Measurements from ENCODE around the gene SERPINA9. TPM values are rescaled to one million over a fixed set of nuclear protein-coding genes. Genes with fewer than 3 reads are reported as not detected.

The SERPINA9 gene
- total RNA-seq, 1 donor from 2014 or later = not detected

GRCh38 chr14:94451826-94452225, 24.2 kb downstream of the SERPINA9 start:
- TF ChIP-seq, protein P1, sequence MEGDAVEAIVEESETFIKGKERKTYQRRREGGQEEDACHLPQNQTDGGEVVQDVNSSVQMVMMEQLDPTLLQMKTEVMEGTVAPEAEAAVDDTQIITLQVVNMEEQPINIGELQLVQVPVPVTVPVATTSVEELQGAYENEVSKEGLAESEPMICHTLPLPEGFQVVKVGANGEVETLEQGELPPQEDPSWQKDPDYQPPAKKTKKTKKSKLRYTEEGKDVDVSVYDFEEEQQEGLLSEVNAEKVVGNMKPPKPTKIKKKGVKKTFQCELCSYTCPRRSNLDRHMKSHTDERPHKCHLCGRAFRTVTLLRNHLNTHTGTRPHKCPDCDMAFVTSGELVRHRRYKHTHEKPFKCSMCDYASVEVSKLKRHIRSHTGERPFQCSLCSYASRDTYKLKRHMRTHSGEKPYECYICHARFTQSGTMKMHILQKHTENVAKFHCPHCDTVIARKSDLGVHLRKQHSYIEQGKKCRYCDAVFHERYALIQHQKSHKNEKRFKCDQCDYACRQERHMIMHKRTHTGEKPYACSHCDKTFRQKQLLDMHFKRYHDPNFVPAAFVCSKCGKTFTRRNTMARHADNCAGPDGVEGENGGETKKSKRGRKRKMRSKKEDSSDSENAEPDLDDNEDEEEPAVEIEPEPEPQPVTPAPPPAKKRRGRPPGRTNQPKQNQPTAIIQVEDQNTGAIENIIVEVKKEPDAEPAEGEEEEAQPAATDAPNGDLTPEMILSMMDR (IDR thresholded peaks at IDR 0.05) = no peak
- H3K4me3 ChIP-seq = no peak overlapping the region
- no peak for DNase-seq (ENCODE audit: low spot score in 2 of 2)
- no peak overlapping the region for H3K27ac ChIP-seq
- H3K9me3 ChIP-seq = no peaks in the 10 kb centered on the region
- no peaks in the 10 kb centered on the region for H3K36me3 ChIP-seq
- intact Hi-C loops (cut with DNase I) = no loop called here
- H3K27me3 ChIP-seq = no peaks in the 10 kb centered on the region
- no peaks in the 10 kb centered on the region for H3K4me1 ChIP-seq

DNA sequence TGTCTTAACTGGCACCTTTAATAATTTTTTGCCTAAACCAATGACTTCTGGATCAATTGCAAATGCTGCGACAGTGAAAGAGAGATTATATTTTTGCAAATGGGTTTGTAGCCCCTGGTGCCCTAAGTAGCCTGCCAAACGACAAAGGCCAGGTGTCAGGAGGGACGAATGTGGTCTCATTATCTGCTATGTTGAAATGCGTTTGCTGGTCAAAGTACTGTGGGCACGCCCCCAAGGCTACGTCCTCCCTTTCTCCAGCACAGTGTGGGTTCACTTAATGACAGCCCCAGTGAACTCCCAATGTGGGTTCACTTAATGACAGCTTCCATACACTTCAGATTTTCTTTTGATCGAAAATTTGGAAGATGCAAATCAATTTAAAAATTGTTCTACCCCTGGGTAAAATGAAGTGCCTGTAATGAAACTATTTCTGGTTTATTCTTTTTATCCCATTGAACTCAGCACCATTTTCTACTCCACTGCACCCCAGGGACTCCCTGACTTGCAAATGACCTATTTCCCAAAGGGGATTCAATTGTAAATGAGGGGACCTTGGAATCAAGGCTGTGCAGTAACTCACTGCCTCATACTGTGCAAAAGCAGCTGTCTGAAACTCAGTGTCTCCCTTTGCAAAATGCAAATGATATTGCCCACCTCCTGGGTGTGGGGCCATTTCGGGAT, 24.8 kb downstream of the SERPINA9 start:
- TF ChIP-seq, protein P1 (IDR thresholded peaks at IDR 0.05) = no peak
- no peak for DNase-seq (ENCODE audit: low spot score in 2 of 2)
- Histone ChIP-seq H3K4me3 (no peak overlapping the region), H3K9me3 (no peaks in the 10 kb centered on the region), H3K27me3 (no peaks in the 10 kb centered on the region), H3K4me1 (no peaks in the 10 kb centered on the region), H3K36me3 (no peaks in the 10 kb centered on the region), H3K27ac (no peak overlapping the region)
- intact Hi-C loops (cut with DNase I) = no loop called here

DNA sequence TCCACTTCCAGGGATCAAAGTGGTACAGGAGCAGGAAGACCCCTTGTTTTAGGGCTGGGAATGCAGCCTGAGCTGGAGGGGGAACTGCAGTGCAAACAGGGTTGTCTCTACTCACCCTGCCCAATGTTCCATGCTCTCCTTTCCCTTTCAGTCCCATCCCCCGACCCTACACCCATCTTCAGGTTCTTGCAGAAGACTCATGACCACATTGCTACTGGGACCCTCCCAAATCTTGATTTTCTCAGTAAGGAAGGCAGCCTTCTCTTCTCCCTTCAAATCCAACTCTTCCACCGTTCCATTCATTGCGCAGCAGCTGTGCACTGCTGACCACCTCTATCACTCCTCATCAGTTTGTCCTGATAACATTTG, 25.3 kb downstream of the SERPINA9 start:
- no peaks in the 10 kb centered on the region for H3K27me3 ChIP-seq
- H3K27ac ChIP-seq = no peak overlapping the region
- TF ChIP-seq, protein P1 (IDR thresholded peaks at IDR 0.05) = no peak
- DNase-seq (ENCODE audit: low spot score in 2 of 2) = no peak
- no peak overlapping the region for H3K4me3 ChIP-seq
- H3K9me3 ChIP-seq = no peaks in the 10 kb centered on the region
- no peaks in the 10 kb centered on the region for H3K36me3 ChIP-seq
- H3K4me1 ChIP-seq = no peaks in the 10 kb centered on the region
- intact Hi-C loops (cut with DNase I) = no loop called here

- DNase-seq (ENCODE audit: low spot score in 2 of 2) = no peak
- Histone ChIP-seq H3K36me3 (no peaks in the 10 kb centered on the region), H3K4me1 (no peaks in the 10 kb centered on the region), H3K27me3 (no peaks in the 10 kb centered on the region), H3K27ac (no peak overlapping the region), H3K9me3 (no peaks in the 10 kb centered on the region), H3K4me3 (no peak overlapping the region)
- intact Hi-C loops (cut with DNase I) = no loop called here
- TF ChIP-seq, protein P1 (IDR thresholded peaks at IDR 0.05) = no peak
Measured at GRCh38 chr14:94449930-94450329, 26.1 kb downstream of the SERPINA9 start.

DNA sequence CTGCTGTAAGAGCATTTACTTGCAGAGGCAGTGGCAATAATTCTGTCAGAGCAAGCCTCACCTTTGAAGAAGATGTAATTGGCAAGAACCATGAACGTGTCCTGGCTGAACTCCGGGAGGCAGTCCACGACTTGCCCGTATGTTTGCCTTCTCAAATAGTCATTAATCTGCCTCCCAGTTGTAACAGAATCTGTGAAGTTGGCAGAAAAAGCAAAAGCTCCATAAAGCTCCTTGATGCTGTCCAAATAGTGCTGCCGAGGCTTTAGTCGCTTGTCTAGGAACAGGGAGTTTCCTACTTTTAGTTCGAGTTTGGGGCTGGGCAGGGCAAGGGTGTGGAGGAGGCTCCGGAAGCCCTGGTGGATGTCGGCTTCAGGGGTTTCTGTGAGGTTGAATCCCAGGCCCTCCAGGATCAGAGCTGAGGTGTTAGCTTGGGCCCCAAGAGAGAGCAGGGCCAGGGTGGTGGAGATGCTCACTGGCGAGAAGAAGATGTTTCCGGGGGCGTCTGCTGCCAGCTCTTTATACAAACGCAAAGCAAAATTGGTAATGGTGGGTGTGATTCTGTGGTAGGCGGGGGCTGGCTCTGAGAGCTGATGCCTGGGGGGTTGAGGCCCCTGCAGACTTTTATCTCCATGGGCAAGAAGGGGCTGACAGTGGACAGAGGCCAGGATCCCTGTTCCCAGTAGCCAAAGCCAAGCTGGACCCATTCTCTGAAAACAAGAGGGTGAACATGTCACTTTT, 27.8 kb downstream of the SERPINA9 start:
- intact Hi-C loops (cut with DNase I) = no loop called here
- no peaks in the 10 kb centered on the region for H3K9me3 ChIP-seq
- H3K4me3 ChIP-seq = no peak overlapping the region
- H3K4me1 ChIP-seq = no peaks in the 10 kb centered on the region
- no peaks in the 10 kb centered on the region for H3K27me3 ChIP-seq
- H3K27ac ChIP-seq = no peak overlapping the region
- TF ChIP-seq, protein P1 (IDR thresholded peaks at IDR 0.05) = no peak
- H3K36me3 ChIP-seq = no peaks in the 10 kb centered on the region
- no peak for DNase-seq (ENCODE audit: low spot score in 2 of 2)
